CD4-positive, alpha-beta T cell treated with Interleukin-1 beta for 1 hour (primary cell): ENCODE data around the gene CPLX1.

ENCODE experiments used
- DNase-seq, 2 donors: peaks; one replicate each; pipeline ENCODE4 v3.0.0-alpha.2; 2020 to 2022

The CPLX1 gene

DNA sequence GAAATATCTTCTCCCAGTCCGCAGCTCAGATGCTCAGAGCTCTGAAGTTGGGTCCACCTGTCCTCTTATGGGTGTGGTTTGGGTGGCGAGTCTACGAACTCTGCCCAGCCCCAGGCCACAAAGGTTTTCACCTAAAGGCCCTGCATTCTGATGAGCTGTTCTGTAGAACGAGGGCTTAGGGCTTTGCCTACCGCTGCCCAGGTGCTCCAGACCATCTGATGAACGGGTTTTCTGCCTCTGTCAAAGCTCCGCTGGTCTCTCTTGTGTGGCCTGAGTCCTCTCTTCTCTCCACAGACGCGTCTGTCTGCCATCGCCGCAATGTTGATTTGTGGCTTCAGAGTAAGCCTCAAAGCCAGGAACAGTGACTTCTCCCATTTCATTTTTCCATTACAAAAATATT lies 28.4 kb upstream of the CPLX1 start:
- no peak for DNase-seq

DNA sequence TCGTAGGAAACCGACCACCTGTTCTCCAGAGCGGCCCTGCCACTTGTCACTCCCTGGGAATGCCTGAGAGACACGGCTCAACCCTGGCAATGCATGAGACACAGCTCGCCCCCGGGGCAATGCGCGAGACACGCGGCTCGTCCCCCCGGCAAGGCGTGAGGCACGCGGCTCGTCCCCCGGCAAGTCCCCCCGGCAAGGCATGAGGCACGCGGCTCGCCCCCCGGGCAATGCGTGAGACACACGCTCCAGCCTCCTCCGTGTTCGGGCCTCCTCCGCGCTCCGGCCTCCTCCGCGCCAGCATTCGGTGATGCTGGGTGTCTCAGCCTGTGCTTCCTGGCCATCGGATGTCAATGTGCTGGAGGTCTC lies 27.5 kb upstream of the CPLX1 start:
- DNase-seq, result no peak

DNA sequence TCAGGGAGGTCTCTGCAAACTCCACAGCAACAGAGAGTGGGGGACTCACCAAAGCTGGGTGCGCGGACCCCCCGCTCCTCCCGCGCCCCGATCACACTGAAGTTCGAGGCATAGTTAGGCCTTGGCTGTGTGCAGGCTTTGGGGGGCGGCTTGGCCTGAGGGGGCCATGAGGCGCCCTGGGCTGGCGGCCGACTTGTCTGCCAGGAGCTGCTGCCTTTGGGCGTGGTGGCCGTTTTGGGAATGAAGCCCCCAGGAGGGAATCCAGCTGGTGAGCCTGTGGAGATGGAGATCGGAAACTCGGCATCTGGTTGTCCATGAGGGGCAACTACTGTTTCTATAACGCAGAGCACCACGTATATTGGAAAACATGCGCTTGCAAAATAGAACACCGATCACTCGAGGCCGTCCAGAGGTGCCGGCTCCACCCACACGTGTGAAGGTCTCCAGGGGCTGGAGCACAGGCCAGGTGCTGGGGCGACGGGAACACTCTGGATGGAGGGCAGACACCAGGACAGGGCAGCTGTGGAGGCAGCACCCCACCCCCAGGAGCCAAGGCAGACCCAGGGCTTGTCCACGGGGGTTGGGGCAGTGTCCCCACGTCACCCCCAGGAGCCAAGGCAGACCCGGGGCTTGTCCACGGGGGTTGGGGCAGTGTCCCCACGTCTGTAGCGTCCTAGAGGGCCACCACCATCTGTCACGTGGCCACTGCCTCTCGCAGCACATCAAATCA lies 25.9 kb upstream of the CPLX1 start:
- DNase-seq, result no peak

GRCh38 chr4:850323-850945 lies 24.5 kb upstream of the CPLX1 start:
- no peak for DNase-seq

DNA sequence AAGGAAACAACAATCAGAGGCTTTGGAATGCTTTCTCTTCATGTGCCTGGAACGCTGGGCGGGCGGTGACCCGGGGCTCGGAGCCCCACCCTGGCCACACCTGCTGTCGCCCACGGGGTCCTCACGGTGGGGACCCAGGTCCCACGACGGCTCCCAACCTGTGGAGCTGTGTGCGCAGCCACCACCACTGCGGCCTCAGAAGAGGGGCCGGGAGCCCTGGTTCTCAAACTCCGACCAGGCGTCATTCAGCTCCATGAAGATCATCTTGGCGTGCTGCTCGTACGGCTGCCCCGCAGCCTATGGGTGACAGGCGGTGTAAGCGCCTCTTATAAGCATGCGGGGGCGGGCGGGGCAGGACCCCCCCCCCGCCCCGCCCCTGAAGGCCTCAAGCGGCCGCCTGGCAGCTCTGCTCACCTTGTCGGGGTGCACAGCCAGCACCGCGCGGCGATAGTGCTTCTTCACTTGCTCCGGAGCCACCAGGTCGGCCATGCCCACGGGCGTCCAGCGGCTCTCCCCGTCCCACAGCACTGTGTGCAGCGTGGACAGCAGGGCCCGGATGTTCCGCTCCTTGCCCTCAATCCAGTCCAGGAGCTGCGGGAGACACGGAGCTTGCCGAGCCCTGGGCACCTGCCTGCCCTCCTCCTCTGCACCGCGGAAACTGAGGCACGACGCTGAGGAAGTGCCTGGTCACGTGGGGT lies 23.7 kb upstream of the CPLX1 start:
- DNase-seq, result no peak

DNA sequence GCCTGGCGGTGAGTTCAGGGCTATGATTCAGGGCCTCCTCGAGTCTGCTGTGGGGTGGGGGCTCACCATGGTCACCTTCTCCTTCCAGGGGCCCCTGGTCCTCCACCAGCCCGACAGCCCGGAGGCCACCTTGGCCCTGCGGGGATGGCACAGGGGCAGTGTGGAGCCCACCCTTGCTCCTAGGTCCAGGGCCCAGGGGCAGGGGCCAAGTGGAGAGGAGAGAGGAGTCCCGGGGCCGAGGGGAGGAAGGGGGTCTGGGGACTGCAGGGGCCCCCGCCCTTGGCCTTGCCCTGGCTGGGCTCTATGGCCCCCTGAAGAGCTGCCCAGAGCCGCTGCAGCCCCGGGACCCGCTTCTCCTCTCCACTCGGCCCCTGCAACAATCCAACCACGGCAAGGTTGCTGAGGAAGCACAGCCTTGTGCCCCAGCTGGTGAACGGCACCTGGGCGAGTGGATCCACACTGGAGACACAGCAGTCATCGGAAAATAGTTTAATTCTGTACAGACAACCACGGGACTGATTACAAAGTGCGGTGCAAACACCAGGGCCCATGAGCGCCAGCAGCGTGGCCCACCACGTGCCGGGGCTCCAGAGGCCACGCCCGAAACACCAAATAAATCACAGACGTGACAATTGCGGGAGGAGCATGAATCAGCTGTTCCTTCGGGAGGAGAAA lies 23.0 kb upstream of the CPLX1 start:
- DNase-seq, result no peak

DNA sequence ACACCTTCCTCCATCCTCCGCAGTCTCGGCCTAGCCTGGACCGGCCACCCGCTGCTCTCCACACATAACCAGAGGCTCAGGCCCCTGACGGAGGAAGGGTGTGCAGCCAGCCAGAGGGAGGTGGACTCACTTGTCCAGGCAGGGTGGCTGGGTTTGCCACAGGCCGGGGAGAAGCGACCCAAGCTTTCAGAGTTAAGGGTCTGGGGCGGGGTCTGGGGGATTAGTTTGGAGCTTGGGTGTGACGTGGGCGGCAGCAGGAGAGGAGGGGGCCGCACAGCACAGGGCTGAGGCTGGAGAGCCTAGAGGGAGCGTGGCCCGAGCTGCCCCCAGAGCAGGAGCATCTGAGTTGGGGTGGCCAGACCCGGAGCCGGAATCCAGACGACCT lies 22.4 kb upstream of the CPLX1 start:
- DNase-seq, result no peak

- DNase-seq, result no peak
These were observed 19.9 kb upstream of the CPLX1 start for GRCh38 chr4:845836-846251.

- DNase-seq, result no peak
These were observed 19.4 kb upstream of the CPLX1 start for GRCh38 chr4:845233-845835.

DNA sequence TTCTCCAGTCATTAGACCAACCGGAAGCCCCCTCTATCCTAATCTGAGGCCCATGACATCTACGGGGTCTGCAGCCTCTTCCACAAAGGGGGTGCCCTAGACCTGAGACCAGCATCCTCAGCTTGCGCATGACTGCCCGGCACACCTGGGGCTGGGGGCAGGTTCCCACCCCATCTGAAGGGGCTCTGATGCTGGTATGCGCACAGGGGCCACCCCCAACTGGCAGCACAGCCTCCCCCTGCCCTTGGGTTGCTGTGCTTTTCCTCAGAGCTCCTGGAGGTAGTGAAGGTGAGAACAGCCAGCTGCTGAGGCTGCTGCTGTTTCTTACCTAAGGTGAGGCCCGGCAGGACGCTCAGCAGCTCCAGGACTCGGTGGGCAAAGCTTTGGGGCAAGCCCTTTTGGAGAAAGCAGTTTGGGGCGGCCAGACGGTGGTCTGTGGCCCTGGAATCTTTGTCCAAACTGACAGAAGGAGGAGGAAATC lies 18.9 kb upstream of the CPLX1 start:
- DNase-seq, result no peak

GRCh38 chr4:839675-840443 lies 13.9 kb upstream of the CPLX1 start:
- no peak for DNase-seq

- DNase-seq, result no peak
These were observed 11.8 kb upstream of the CPLX1 start for GRCh38 chr4:837772-838171.

- no peak for DNase-seq
These were observed 10.9 kb upstream of the CPLX1 start for GRCh38 chr4:836750-837301.

GRCh38 chr4:836003-836511 lies 10.1 kb upstream of the CPLX1 start:
- no peak for DNase-seq

DNA sequence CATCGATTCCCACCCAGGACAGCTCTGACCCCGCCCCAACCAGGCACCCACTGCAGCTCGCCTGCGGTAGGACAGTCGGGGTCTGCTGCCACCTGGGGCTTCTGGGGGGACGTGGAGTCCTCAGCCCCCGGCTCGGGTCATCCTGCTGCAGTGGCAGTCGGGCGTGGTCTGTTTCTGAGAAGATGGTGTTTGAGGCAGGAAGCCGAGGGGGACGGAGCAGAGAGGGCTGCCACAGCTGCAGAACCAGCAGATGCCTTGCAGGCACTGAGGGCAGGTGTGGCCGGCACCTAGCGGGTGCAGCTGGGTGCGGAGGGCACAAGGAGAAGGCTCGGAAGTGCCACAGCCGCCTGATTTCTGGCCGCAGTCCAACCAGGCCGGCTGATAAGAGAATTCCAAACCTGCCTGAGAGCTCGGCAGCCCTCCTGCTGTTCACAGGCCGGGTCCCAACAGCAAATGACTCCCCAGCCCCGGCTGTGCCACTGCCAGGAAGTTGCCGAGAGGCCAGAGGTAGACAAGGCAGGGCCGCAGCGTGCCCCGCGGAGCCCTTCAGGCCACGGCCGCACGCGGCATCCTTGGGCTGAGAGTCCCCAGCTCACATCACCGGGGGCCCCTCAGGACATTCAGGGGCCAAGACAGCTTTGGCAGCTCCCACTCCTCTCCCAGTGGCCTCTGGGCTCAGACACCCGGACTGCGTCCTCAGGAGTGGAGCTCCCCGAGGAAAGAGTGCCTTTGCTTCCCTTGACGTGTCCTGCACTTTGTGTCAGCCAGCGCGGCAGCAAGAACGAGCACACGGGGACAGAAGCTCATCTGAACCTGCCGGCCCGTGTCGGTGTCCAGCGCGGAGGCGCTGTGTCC lies 9.4 kb upstream of the CPLX1 start:
- DNase-seq, result no peak

DNA sequence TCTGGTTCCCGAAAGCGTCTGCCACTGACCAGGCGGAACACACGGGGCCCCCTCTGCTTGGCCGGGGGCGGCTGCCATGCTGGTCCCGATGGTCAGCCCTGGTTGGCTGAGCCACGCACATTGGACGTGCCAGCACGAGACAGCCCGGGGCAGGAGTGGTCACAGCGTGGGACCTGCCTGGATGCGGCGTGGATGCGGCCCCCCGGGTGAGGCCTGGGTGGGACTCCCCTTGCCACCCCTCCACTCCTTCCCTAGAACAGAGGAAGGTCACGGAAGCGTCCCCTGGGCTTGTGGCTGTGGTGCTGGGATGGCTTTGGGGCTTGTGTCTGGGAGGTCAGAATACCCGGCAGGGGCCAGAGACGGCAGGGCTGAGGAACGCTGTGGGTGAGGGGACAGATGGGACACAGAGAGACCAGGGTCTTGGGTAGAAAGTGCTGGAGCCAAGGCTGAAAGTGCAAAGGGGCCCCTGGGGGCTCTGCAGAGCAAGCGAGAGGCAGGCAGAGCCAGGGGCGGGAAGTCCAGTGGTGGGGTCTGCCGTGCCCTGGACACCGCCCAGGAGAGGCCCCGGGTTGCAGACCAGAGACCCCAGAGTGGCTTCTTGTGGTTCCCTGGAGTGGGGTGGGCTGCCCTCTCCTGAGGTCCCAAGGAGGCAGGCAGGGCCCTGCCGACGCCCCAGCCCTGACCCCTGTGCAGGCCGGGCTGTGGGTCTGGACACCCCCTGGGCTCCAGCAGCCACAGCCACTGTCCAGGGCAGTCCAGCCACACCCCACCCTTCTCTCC lies 8.6 kb upstream of the CPLX1 start:
- DNase-seq, result no peak

DNA sequence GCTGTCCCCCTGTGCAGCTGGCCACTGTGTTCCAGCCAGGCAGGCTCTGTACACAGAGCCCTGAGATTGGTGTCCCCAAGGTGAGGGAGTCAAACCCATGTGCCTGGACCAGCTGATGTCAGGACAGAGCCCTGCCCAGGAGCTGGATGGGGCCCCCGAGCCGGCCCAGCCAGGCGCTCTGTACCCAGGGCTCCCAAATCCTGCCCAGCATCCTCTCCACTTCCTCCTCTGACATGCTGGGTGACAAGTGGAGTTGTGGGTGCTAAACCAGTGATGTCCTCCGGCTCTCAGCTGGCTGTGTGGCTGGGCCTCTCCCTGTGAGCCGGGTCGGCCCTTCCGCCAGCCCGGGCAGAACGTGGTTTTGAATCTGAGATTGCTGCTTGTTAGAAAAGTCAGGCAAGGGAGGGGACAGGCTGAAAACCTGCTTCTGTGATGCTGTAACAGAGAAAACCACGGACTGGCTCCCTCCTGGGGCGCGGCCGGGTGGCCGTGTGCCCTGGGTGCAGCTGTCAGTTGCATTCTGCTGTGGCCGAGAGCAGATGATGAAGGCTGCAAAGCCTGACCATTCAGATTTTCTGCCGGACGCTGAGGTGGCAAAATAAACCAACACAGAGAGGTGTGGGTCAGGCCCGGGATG lies 7.9 kb upstream of the CPLX1 start:
- no peak for DNase-seq

DNA sequence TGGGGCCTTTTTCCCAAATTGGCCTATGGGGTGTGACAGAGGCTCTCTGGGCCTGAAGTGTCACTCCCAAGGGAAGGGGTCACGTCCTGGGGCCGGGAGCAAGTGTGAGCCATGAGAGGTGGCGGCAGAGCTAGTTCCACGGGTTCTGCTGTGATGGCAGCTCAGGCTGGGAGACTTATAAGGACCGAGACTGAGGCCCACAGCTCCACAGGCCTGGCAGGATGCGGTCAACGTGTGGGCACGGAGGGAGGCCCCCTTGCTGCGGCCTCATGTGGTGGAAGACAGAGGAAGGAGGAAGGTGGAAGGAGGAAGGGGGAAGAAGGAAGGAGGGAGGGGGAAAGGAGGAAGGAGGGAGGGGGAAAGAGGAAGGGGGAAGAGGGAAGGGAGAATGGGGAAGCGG lies 7.2 kb upstream of the CPLX1 start:
- DNase-seq, result no peak

GRCh38 chr4:832536-832935 lies 6.6 kb upstream of the CPLX1 start:
- no peak for DNase-seq

GRCh38 chr4:832108-832507 lies 6.2 kb upstream of the CPLX1 start:
- DNase-seq, result no peak
